Measurements from ENCODE around the gene CCNL2.

DNA sequence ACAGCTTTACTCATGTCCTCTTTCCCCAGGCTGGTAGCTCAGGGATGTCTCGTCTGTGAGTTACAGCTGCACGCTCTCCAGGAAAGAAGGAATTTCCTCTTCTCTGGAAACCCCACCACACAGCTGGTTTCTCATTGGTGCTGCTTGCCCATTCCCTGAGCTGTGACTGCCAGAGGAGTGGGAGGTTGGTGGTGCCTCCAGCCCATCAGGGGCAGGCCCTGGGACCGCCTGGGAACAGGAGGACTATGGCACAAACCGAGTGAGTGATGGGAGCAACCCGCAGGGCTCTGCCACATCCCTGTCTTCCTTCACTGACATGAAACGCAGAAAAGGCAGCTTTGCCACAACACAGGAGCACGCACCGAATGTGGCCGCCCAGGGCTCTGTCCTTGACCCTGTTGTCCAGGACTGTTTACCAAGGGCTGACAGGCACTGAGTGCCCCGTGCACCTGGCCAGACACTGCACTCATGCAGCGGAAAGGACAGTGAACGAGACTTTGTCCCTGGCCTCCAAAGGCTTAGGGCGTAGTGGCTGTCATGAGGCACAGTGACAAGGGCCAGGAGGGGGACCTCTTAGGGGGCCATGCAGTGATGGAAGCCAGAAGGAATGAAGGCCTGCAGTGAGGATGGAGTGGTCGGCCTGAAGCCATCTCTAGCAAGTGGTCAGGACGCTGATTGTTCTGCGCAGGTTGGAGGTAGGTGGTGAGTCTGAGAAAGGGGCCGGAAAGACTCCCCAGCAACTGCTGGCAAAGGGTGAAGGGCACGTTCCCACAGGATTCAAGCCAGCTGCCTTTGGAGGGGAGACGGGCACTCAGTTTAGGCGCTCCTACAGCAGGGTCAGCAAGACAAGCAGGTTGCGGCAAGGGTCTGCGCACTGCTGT, 1.7 kb upstream of the CCNL2 start:
- TF ChIP-seq, protein P1, sequence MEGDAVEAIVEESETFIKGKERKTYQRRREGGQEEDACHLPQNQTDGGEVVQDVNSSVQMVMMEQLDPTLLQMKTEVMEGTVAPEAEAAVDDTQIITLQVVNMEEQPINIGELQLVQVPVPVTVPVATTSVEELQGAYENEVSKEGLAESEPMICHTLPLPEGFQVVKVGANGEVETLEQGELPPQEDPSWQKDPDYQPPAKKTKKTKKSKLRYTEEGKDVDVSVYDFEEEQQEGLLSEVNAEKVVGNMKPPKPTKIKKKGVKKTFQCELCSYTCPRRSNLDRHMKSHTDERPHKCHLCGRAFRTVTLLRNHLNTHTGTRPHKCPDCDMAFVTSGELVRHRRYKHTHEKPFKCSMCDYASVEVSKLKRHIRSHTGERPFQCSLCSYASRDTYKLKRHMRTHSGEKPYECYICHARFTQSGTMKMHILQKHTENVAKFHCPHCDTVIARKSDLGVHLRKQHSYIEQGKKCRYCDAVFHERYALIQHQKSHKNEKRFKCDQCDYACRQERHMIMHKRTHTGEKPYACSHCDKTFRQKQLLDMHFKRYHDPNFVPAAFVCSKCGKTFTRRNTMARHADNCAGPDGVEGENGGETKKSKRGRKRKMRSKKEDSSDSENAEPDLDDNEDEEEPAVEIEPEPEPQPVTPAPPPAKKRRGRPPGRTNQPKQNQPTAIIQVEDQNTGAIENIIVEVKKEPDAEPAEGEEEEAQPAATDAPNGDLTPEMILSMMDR (IDR thresholded peaks at IDR 0.05; ENCODE audit: insufficient read depth, low read length) = no peak
- TF ChIP-seq REST (IDR thresholded peaks at IDR 0.05; ENCODE audit: insufficient replicate concordance, low read depth) = no peak
- no peak; the same call in 1 of the 2 replicates for TF ChIP-seq POLR2AphosphoS5 (IDR thresholded peaks at IDR 0.05; ENCODE audit: low read depth)

Data from HL-60 (cell line).